Measurements from ENCODE around the gene CLEC2D.
A peak's percentile ranks its signal among the peaks of the same experiment; 100 is the strongest.
"Not testable (repeated sequence)": the region's sequence is repeated elsewhere in the genome, so short reads cannot be mapped to it uniquely, and the experiment has no call there.

CLEC2D gene

DNA sequence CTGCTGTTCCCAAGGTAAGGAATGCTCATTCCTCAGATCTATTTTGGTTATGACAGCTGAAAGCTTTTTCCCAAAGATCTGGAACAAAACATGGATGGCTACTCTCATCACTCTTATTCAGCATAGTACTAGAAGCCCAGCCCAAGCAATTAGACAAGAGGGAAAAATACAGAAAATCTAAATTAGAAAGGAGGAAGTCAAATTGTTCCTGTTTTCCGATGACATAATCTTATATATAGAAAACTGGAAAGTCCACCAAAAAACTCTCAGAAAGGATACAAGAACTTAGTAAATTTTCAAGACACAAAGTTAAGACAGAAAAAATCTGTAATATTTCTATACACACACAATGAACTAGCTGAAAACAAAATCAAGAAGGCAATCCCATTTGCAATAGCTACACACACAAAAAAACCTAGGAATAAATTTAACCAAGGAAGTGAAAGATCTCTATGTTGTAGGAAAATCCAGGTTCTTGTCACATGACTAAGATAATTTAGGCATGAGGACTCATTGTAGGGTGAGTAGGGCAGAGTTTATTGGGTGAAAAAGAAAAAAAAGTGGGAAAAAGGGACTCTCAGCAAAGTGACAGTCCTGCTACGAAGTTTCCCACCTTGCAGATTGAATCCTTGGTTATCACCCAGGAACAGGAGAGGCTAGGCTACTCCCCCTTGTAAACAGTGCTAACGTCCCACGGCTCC, 33.2 kb upstream of the CLEC2D start:
- H3K27ac ChIP-seq, result no peak overlapping the region
- TF ChIP-seq, protein P1, sequence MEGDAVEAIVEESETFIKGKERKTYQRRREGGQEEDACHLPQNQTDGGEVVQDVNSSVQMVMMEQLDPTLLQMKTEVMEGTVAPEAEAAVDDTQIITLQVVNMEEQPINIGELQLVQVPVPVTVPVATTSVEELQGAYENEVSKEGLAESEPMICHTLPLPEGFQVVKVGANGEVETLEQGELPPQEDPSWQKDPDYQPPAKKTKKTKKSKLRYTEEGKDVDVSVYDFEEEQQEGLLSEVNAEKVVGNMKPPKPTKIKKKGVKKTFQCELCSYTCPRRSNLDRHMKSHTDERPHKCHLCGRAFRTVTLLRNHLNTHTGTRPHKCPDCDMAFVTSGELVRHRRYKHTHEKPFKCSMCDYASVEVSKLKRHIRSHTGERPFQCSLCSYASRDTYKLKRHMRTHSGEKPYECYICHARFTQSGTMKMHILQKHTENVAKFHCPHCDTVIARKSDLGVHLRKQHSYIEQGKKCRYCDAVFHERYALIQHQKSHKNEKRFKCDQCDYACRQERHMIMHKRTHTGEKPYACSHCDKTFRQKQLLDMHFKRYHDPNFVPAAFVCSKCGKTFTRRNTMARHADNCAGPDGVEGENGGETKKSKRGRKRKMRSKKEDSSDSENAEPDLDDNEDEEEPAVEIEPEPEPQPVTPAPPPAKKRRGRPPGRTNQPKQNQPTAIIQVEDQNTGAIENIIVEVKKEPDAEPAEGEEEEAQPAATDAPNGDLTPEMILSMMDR (IDR thresholded peaks at IDR 0.05), result no peak
- no peak for TF ChIP-seq ZFX (IDR thresholded peaks at IDR 0.05; ENCODE audit: borderline replicate concordance)

DNA sequence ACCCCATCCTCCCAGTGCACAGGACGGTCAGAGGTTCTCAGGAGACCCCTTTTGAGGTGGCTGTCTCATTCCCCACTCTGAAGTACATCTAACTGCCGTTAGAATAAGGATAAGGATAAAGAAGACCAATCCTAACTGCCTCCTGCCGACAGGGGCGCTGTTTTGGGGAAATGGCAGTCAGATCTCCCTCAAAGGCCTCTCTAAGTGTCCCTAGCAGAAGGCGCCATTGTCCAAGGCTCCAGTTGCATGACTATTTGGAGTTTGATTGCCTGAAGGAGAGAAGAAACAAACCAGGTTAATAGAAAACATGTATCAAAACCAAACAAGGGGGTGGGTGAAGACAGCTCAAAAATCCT, 32.7 kb upstream of the CLEC2D start:
- no peak overlapping the region for H3K27ac ChIP-seq
- no peak for TF ChIP-seq ZFX (IDR thresholded peaks at IDR 0.05; ENCODE audit: borderline replicate concordance)
- TF ChIP-seq, protein P1 (IDR thresholded peaks at IDR 0.05), result peak; percentile 69

DNA sequence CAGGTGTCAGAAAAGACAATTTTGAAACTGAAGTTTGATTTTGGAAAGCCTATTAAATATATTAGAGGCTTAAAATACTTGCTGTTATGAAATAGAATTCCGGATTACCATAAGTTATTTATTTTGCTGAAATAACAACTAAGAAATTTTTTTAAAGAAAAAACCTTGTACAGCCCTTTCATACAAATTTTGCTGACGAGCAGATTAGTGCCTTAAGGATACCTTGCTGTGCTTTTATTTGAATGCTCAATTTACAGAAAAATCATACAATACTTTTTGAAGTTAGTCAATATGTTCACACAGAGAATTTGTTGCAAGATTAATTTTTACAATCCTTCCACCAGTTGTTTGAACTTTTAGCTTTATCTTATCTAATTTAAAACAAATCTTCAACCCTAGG, 29.5 kb upstream of the CLEC2D start:
- no peak overlapping the region for H3K27ac ChIP-seq
- TF ChIP-seq, protein P1 (IDR thresholded peaks at IDR 0.05), result no peak
- TF ChIP-seq ZFX (IDR thresholded peaks at IDR 0.05; ENCODE audit: borderline replicate concordance), result no peak

DNA sequence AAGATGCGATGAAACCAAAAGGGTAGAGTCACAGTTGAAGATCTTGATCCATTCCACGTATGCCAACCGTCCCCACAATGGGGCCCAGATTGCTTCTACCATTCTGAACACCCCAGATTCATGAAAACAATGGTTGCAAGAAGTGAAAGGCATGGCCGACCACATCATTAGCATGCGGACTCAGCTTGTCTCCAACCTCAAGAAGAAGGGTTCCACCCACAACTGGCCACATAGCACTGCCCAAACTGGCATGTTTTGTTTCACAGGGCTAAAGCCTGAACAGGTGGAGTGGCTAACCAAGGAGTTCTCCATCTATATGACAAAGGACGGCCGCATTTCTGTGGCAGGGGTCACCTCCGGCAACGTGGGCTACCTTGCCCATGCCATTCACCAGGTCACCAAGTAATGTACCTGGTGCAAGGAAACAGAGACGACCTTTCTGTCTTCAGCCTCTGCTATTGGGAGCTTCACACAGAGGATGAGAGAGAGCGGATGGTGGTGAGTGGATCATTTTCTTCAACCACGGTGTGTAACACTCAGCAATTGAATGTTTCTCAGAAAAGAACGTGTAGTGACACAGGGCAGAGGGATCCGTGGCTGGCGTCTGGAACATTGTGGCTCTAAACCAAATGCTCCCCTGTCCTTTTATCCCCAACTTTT, 26.8 kb upstream of the CLEC2D start:
- TF ChIP-seq, protein P1 (IDR thresholded peaks at IDR 0.05), result no peak
- no peak for TF ChIP-seq ZFX (IDR thresholded peaks at IDR 0.05; ENCODE audit: borderline replicate concordance)
- no peak overlapping the region for H3K27ac ChIP-seq

DNA sequence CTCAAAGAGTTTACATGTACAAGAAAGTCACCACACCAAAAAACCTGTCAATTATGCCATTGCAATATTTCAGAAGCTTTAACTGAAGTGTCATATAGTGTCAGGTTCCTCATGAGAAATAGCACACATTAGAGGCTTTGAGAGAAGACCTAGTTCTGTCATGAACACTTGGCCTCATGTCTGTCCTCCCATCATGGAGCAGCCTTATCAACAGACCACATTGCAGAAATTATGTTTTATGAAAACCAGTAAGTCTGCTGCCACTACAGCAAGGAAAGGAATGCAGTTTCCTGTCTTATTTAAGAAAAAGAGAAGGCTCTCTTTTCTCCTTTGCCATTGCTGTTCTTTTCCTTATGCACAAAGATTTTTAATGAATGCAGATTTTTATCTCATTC, 26.2 kb upstream of the CLEC2D start:
- no peak overlapping the region for H3K27ac ChIP-seq

DNA sequence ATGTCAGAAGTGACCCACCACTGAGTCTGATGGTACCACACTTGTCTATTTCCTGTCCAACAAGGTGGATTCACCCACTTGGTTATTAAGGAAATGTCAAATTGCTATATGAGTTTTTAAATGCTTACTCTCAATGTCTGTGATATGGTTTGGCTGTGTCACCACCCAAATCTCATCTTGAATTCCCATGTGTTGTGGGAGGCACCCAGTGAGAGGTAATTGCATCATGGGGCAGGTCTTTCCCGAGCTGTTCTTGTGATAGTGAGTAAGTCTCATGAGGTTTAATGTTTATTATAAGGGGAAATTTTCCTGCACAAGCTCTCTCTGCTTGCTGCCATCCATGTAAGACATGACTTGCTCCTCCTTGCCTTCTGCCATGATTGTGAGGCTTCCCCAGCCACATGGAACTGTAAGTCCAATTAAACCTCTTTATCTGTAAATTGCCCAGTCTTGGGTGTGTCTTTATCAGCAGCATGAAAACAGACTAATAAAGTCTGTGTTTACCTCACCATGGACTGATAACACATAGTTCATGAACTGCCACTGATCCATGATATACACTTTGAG, 24.4 kb upstream of the CLEC2D start:
- H3K27ac ChIP-seq, result not testable (repeated sequence)

More for the DNA sequence above, 26.2 kb upstream of the CLEC2D start:
- TF ChIP-seq, protein P1 (IDR thresholded peaks at IDR 0.05), result no peak
- no peak for TF ChIP-seq ZFX (IDR thresholded peaks at IDR 0.05; ENCODE audit: borderline replicate concordance)

DNA sequence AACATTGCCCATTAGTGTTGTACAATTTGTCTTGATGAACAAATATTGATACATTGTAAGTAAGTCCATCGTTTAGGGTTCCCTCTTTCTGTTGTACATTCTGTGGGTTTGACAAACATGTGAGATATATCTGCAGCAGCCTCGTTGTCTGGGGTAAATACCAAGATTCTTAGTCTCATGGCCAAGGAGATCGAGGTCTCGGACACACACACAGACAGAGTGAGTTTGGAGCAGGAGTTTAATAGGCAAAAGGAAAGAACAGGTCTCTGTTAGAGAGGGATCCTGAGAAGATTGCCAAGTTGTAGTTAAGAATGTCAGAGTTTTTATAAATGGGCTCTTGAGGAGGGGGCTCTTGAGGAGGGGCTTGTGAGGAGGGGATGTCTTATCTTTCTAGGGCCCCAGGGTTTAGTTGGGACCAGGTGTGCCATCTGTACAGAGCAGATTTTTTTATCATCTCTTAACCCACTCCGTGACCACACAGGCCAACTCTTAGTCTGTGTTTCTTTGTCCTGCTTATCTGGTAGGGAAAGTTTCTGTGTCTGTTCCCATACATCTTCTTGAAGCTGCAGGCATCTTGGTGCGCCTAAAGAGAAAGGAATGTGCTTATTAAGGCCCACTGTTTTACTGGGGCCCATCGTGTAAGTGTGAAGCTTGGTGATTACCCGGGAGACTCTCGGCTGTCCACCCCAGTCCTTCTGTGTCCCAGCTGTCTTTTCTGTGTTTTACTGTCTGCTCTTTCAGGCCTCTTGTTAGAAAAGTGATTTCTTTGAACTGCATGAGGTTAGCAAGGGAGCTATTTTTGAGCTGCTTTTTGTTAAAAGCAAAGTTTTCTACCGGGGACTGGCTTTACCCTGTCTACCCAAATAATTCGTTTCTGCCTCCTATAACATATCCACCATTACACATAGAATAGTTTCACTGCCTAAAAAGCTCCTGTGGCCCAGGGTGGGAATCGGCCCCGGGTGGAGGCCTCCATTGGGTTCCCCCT, 22.4 kb upstream of the CLEC2D start:
- H3K27ac ChIP-seq, result peak overlapping the region; percentile 80
- TF ChIP-seq ZFX (IDR thresholded peaks at IDR 0.05; ENCODE audit: borderline replicate concordance), result no peak
- TF ChIP-seq, protein P1 (IDR thresholded peaks at IDR 0.05), result no peak
